HFFc6 (cell line): Measurements from ENCODE around the gene TMEM9B. TPM values are rescaled to one million over a fixed set of nuclear protein-coding genes. Genes with fewer than 3 reads are reported as not detected.

Experiments used
- DNase-seq: peaks from one replicate; pipeline ENCODE4 v3.0.0-alpha.2; 2018
- H3K27ac Mint-ChIP-seq: 2 replicates; pipeline ENCODE4 v1.8.0; 2020; ENCODE audit warnings: mild to moderate bottlenecking, mixed read lengths
- H3K27me3 Mint-ChIP-seq: 2 replicates; pipeline ENCODE4 v1.8.0; 2021; ENCODE audit warnings: mild to moderate bottlenecking, moderate library complexity, mixed read lengths; ENCODE audit not compliant: insufficient read depth
- H3K36me3 Mint-ChIP-seq: 2 replicates; pipeline ENCODE4 v1.8.0; 2021; ENCODE audit warnings: low read depth, mixed read lengths
- H3K4me1 Mint-ChIP-seq: 2 replicates; pipeline ENCODE4 v1.8.0; 2020; ENCODE audit warnings: low read depth, mixed read lengths
- H3K4me3 Mint-ChIP-seq: 2 replicates; pipeline ENCODE4 v1.8.0; 2020; ENCODE audit warnings: mild to moderate bottlenecking, moderate library complexity, mixed read lengths
- H3K9me3 Mint-ChIP-seq: 2 replicates; pipeline ENCODE4 v1.8.0; 2020; ENCODE audit warnings: mild to moderate bottlenecking, mixed read lengths
- CTCF ChIP-seq: fragments of 200-600 bp; sonication (generic); IDR thresholded peaks from 2 replicates; pipeline ENCODE4 v1.5.0; 2021; ENCODE audit warnings: antibody characterized with exemption, mild to moderate bottlenecking
- total RNA-seq, 6 experiments: library from RNA; stranded (reverse); fragmentation: NEBNext Ultra II Directional; extraction: Animal tissue kit (Norgen Biotek cat#: 25700); gene quantifications; 2 replicates in 1 of 6; 3 replicates in 5 of 6; pipeline ENCODE4 v1.2.3, GENCODE V29; 2021

The TMEM9B gene
- total RNA-seq, 6 experiments from 2014 or later, result 50.0 to 66.0 (median 59.7) TPM

GRCh38 chr11:8961401-8961800 is 2.8 kb downstream of the TMEM9B start:
- H3K4me3 Mint-ChIP-seq, result no peak overlapping the region
- no peak for DNase-seq
- H3K27me3 Mint-ChIP-seq, result peaks cover 3% of the 10 kb centered on the region; the same call in 1 of the 2 replicates
- H3K9me3 Mint-ChIP-seq, result no peaks in the 10 kb centered on the region
- H3K36me3 Mint-ChIP-seq, result 0 out of 2 replicates have a peak, but pooled peaks cover 6% of the 10 kb centered on the region
- no peak for TF ChIP-seq CTCF
- H3K27ac Mint-ChIP-seq, result peak overlapping the region; percentile 5; the same call in 1 of the 2 replicates
- H3K4me1 Mint-ChIP-seq, result peaks cover 46% of the 10 kb centered on the region

- TF ChIP-seq CTCF, result peak; percentile 82
- no peaks in the 10 kb centered on the region; the same call in 1 of the 2 replicates for H3K27me3 Mint-ChIP-seq
- H3K27ac Mint-ChIP-seq, result peak overlapping the region; percentile 67
- H3K36me3 Mint-ChIP-seq, result 0 out of 2 replicates have a peak, but pooled peaks cover 6% of the 10 kb centered on the region
- peaks cover 41% of the 10 kb centered on the region for H3K4me1 Mint-ChIP-seq
- DNase-seq, result peak; percentile 61
- peak overlapping the region; percentile 34; the same call in 1 of the 2 replicates for H3K4me3 Mint-ChIP-seq
- H3K9me3 Mint-ChIP-seq, result no peaks in the 10 kb centered on the region
Observed at GRCh38 chr11:8959546-8960166, 4.6 kb downstream of the TMEM9B start.

GRCh38 chr11:8956860-8957259 is 7.4 kb downstream of the TMEM9B start:
- no peak for TF ChIP-seq CTCF
- Mint-ChIP-seq H3K4me1 (peaks cover 26% of the 10 kb centered on the region), H3K36me3 (peaks cover 5% of the 10 kb centered on the region; the same call in 1 of the 2 replicates), H3K27ac (no peak overlapping the region), H3K9me3 (no peaks in the 10 kb centered on the region), H3K27me3 (no peaks in the 10 kb centered on the region; the same call in 1 of the 2 replicates), H3K4me3 (no peak overlapping the region)
- no peak for DNase-seq

GRCh38 chr11:8948886-8949285 is 15.4 kb downstream of the TMEM9B start:
- Mint-ChIP-seq H3K9me3 (no peaks in the 10 kb centered on the region), H3K36me3 (peaks cover 31% of the 10 kb centered on the region), H3K27ac (no peak overlapping the region), H3K4me1 (no peaks in the 10 kb centered on the region), H3K4me3 (no peak overlapping the region), H3K27me3 (no peaks in the 10 kb centered on the region)
- TF ChIP-seq CTCF, result no peak
- no peak for DNase-seq

GRCh38 chr11:8947230-8947943 is 16.9 kb downstream of the TMEM9B start:
- Mint-ChIP-seq H3K4me1 (no peaks in the 10 kb centered on the region), H3K9me3 (no peaks in the 10 kb centered on the region), H3K27me3 (no peaks in the 10 kb centered on the region), H3K4me3 (no peak overlapping the region), H3K36me3 (peaks cover 29% of the 10 kb centered on the region), H3K27ac (no peak overlapping the region)
- DNase-seq, result no peak
- TF ChIP-seq CTCF, result no peak
